ENCODE measurements around the gene C8B. TPM values are rescaled to one million over a fixed set of nuclear protein-coding genes. Genes with fewer than 3 reads are reported as not detected.

C8B gene
- total RNA-seq, 1 experiment from 2014 or later = not detected

GRCh38 chr1:56911098-56911938 is 54.5 kb downstream of the C8B start:
- Mint-ChIP-seq H3K4me1 (ENCODE audit: low read depth, unreplicated experiment) (no peaks in the 10 kb centered on the region), H3K27ac (ENCODE audit: unreplicated experiment) (no peak overlapping the region), H3K27me3 (ENCODE audit: unreplicated experiment) (peaks cover 8% of the 10 kb centered on the region), H3K9me3 (ENCODE audit: low read depth, unreplicated experiment) (peaks cover 8% of the 10 kb centered on the region), H3K36me3 (ENCODE audit: insufficient read depth, unreplicated experiment) (no peaks in the 10 kb centered on the region), H3K4me3 (ENCODE audit: low read depth, unreplicated experiment) (no peak overlapping the region)
- CTCF ChIA-PET = interaction anchor here (0.7 kb wide), 1 partner anchor 55 kb away, joined by 4 read pairs; the partner anchor contains the start of gene C8B
- DNase-seq = no peak
- intact Hi-C loops (cut with micrococcal nuclease; ENCODE audit: unreplicated experiment) = no loop called here
- TF ChIP-seq, protein P1, sequence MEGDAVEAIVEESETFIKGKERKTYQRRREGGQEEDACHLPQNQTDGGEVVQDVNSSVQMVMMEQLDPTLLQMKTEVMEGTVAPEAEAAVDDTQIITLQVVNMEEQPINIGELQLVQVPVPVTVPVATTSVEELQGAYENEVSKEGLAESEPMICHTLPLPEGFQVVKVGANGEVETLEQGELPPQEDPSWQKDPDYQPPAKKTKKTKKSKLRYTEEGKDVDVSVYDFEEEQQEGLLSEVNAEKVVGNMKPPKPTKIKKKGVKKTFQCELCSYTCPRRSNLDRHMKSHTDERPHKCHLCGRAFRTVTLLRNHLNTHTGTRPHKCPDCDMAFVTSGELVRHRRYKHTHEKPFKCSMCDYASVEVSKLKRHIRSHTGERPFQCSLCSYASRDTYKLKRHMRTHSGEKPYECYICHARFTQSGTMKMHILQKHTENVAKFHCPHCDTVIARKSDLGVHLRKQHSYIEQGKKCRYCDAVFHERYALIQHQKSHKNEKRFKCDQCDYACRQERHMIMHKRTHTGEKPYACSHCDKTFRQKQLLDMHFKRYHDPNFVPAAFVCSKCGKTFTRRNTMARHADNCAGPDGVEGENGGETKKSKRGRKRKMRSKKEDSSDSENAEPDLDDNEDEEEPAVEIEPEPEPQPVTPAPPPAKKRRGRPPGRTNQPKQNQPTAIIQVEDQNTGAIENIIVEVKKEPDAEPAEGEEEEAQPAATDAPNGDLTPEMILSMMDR (IDR thresholded peaks at IDR 0.05; ENCODE audit: unreplicated experiment) = no peak
- BruUV-seq (replicated peaks) = no TSS peak

- Mint-ChIP-seq H3K9me3 (ENCODE audit: low read depth, unreplicated experiment) (peaks cover 10% of the 10 kb centered on the region), H3K27ac (ENCODE audit: unreplicated experiment) (no peak overlapping the region), H3K36me3 (ENCODE audit: insufficient read depth, unreplicated experiment) (no peaks in the 10 kb centered on the region), H3K4me1 (ENCODE audit: low read depth, unreplicated experiment) (no peaks in the 10 kb centered on the region), H3K27me3 (ENCODE audit: unreplicated experiment) (peaks cover 8% of the 10 kb centered on the region), H3K4me3 (ENCODE audit: low read depth, unreplicated experiment) (no peak overlapping the region)
- DNase-seq = no peak
- no TSS peak for BruUV-seq (replicated peaks)
- CTCF ChIA-PET = interaction anchor here (0.7 kb wide), 1 partner anchor 55 kb away, joined by 4 read pairs; the partner anchor contains the start of gene C8B
- TF ChIP-seq, protein P1 (IDR thresholded peaks at IDR 0.05; ENCODE audit: unreplicated experiment) = no peak
- intact Hi-C loops (cut with micrococcal nuclease; ENCODE audit: unreplicated experiment) = no loop called here
Measured at GRCh38 chr1:56910441-56910985, 55.3 kb downstream of the C8B start.

GRCh38 chr1:56908619-56909221 is 57.1 kb downstream of the C8B start:
- H3K4me3 Mint-ChIP-seq (ENCODE audit: low read depth, unreplicated experiment) = no peak overlapping the region
- no TSS peak for BruUV-seq (replicated peaks)
- no peaks in the 10 kb centered on the region for H3K4me1 Mint-ChIP-seq (ENCODE audit: low read depth, unreplicated experiment)
- CTCF ChIA-PET = no interaction called here
- intact Hi-C loops (cut with micrococcal nuclease; ENCODE audit: unreplicated experiment) = no loop called here
- no peak overlapping the region for H3K27ac Mint-ChIP-seq (ENCODE audit: unreplicated experiment)
- TF ChIP-seq, protein P1 (IDR thresholded peaks at IDR 0.05; ENCODE audit: unreplicated experiment) = no peak
- H3K36me3 Mint-ChIP-seq (ENCODE audit: insufficient read depth, unreplicated experiment) = no peaks in the 10 kb centered on the region
- DNase-seq = no peak
- H3K27me3 Mint-ChIP-seq (ENCODE audit: unreplicated experiment) = peaks cover 8% of the 10 kb centered on the region
- H3K9me3 Mint-ChIP-seq (ENCODE audit: low read depth, unreplicated experiment) = peaks cover 10% of the 10 kb centered on the region

- H3K27me3 Mint-ChIP-seq (ENCODE audit: unreplicated experiment) = no peaks in the 10 kb centered on the region
- CTCF ChIA-PET = no interaction called here
- no peak for DNase-seq
- no peak overlapping the region for H3K27ac Mint-ChIP-seq (ENCODE audit: unreplicated experiment)
- no TSS peak for BruUV-seq (replicated peaks)
- H3K4me3 Mint-ChIP-seq (ENCODE audit: low read depth, unreplicated experiment) = no peak overlapping the region
- H3K9me3 Mint-ChIP-seq (ENCODE audit: low read depth, unreplicated experiment) = peaks cover 8% of the 10 kb centered on the region
- TF ChIP-seq, protein P1 (IDR thresholded peaks at IDR 0.05; ENCODE audit: unreplicated experiment) = no peak
- H3K4me1 Mint-ChIP-seq (ENCODE audit: low read depth, unreplicated experiment) = no peaks in the 10 kb centered on the region
- no peaks in the 10 kb centered on the region for H3K36me3 Mint-ChIP-seq (ENCODE audit: insufficient read depth, unreplicated experiment)
- intact Hi-C loops (cut with micrococcal nuclease; ENCODE audit: unreplicated experiment) = no loop called here
Measured at GRCh38 chr1:56905667-56906066, 60.1 kb downstream of the C8B start.

Measured in Calu3 (cell line).